DMS153 (cell line): ENCODE results near the gene BMP6.

Experiments
- DNase-seq: peaks from one replicate; lab custom pipeline; 2025; lab: John Stamatoyannopoulos, UW

Gene BMP6

GRCh38 chr6:7906741-7907140 is 180.8 kb downstream of the BMP6 start:
- no peak for DNase-seq

- no peak for DNase-seq
Observed at GRCh38 chr6:7907159-7907558, 181.3 kb downstream of the BMP6 start.

GRCh38 chr6:7909323-7910276 is 183.7 kb downstream of the BMP6 start:
- no peak for DNase-seq

- no peak for DNase-seq
Observed at GRCh38 chr6:7910298-7910653, 184.4 kb downstream of the BMP6 start.

GRCh38 chr6:7910654-7911344 is 184.9 kb downstream of the BMP6 start, which contains the start of gene TXNDC5:
TSS of gene TXNDC5 (minus strand) at chr6:7910788. CDS start at chr6:7910776, 12 bp downstream.
- DNase-seq = no peak

GRCh38 chr6:7911345-7911725 is 185.4 kb downstream of the BMP6 start:
- DNase-seq = no peak

- DNase-seq = no peak
Observed at GRCh38 chr6:7912024-7912423, 186.1 kb downstream of the BMP6 start.

GRCh38 chr6:7912736-7913517 is 187.0 kb downstream of the BMP6 start:
- DNase-seq = no peak

- DNase-seq = no peak
Observed at GRCh38 chr6:7914311-7914710, 188.4 kb downstream of the BMP6 start.

GRCh38 chr6:7914991-7915789 is 189.3 kb downstream of the BMP6 start:
- no peak for DNase-seq

- DNase-seq = no peak
Observed at GRCh38 chr6:7916959-7917358, 191.1 kb downstream of the BMP6 start.

- no peak for DNase-seq
Observed at GRCh38 chr6:7917729-7918128, 191.8 kb downstream of the BMP6 start.

GRCh38 chr6:7918403-7918802 is 192.5 kb downstream of the BMP6 start:
- no peak for DNase-seq

GRCh38 chr6:7919871-7920270 is 194.0 kb downstream of the BMP6 start:
- DNase-seq = no peak

- DNase-seq = no peak
Observed at GRCh38 chr6:7920425-7920824, 194.5 kb downstream of the BMP6 start.

GRCh38 chr6:7921046-7921445 is 195.1 kb downstream of the BMP6 start:
- DNase-seq = no peak

- DNase-seq = no peak
Observed at GRCh38 chr6:7921632-7922092, 195.8 kb downstream of the BMP6 start.

- DNase-seq = no peak
Observed at GRCh38 chr6:7922596-7922995, 196.7 kb downstream of the BMP6 start.

GRCh38 chr6:7924867-7925266 is 199.0 kb downstream of the BMP6 start:
- DNase-seq = no peak
